ENCODE measurements around the gene HYDIN. TPM values are rescaled to one million over a fixed set of nuclear protein-coding genes. Genes with fewer than 3 reads are reported as not detected.

The HYDIN gene
- total RNA-seq, 2 donors from 2014 or later: 1.5 to 12.5 TPM

- H3K9me3 ChIP-seq: no peaks in the 10 kb centered on the region
- no peaks in the 10 kb centered on the region for H3K27me3 ChIP-seq (replicated peaks; ENCODE audit: insufficient read depth)
- H3K36me3 ChIP-seq: no peaks in the 10 kb centered on the region
- intact Hi-C loops (cut with DNase I): no loop called here
- TF ChIP-seq CTCF (IDR thresholded peaks at IDR 0.05) (no peak), POLR2AphosphoS5 (IDR thresholded peaks at IDR 0.05) (no peak), POLR2A (IDR thresholded peaks at IDR 0.05) (no peak)
- 83% methylated on average over 3 of the region's 3 CpGs for WGBS
- no peak overlapping the region for H3K4me3 ChIP-seq
- no peaks in the 10 kb centered on the region for H3K4me1 ChIP-seq (replicated peaks)
- no peak overlapping the region for H3K27ac ChIP-seq
- no peak for DNase-seq (ENCODE audit: low spot score)
Observed at GRCh38 chr16:71205482-71206131, 24.9 kb downstream of the HYDIN start.

- DNase-seq (ENCODE audit: low spot score): no peak
- Histone ChIP-seq H3K27me3 (replicated peaks; ENCODE audit: insufficient read depth) (no peaks in the 10 kb centered on the region), H3K36me3 (no peaks in the 10 kb centered on the region), H3K4me3 (no peak overlapping the region), H3K4me1 (replicated peaks) (no peaks in the 10 kb centered on the region), H3K9me3 (no peaks in the 10 kb centered on the region), H3K27ac (no peak overlapping the region)
- 86% methylated on average over 2 of the region's 2 CpGs for WGBS
- TF ChIP-seq POLR2AphosphoS5 (IDR thresholded peaks at IDR 0.05) (no peak), CTCF (IDR thresholded peaks at IDR 0.05) (no peak), POLR2A (IDR thresholded peaks at IDR 0.05) (no peak)
- intact Hi-C loops (cut with DNase I): no loop called here
Observed at GRCh38 chr16:71203631-71204030, 26.9 kb downstream of the HYDIN start.

- no peak for TF ChIP-seq POLR2A (IDR thresholded peaks at IDR 0.05)
- no peak for TF ChIP-seq POLR2AphosphoS5 (IDR thresholded peaks at IDR 0.05)
- TF ChIP-seq CTCF (IDR thresholded peaks at IDR 0.05): no peak
- Histone ChIP-seq H3K27me3 (replicated peaks; ENCODE audit: insufficient read depth) (no peaks in the 10 kb centered on the region), H3K9me3 (no peaks in the 10 kb centered on the region), H3K27ac (no peak overlapping the region), H3K4me1 (replicated peaks) (no peaks in the 10 kb centered on the region), H3K4me3 (no peak overlapping the region), H3K36me3 (no peaks in the 10 kb centered on the region)
- DNase-seq (ENCODE audit: low spot score): no peak
- 93% methylated on average over 2 of the region's 2 CpGs for WGBS
- intact Hi-C loops (cut with DNase I): no loop called here
Observed at GRCh38 chr16:71201556-71201955, 29.0 kb downstream of the HYDIN start.

GRCh38 chr16:71201054-71201453, 29.5 kb downstream of the HYDIN start:
- TF ChIP-seq POLR2A (IDR thresholded peaks at IDR 0.05) (no peak), CTCF (IDR thresholded peaks at IDR 0.05) (no peak)
- no peak overlapping the region for H3K27ac ChIP-seq
- no peak overlapping the region for H3K4me3 ChIP-seq
- no peak for DNase-seq (ENCODE audit: low spot score)
- H3K36me3 ChIP-seq: no peaks in the 10 kb centered on the region
- no peaks in the 10 kb centered on the region for H3K4me1 ChIP-seq (replicated peaks)
- H3K9me3 ChIP-seq: no peaks in the 10 kb centered on the region
- intact Hi-C loops (cut with DNase I): no loop called here
- H3K27me3 ChIP-seq (replicated peaks; ENCODE audit: insufficient read depth): no peaks in the 10 kb centered on the region
- WGBS: 94% methylated on average over 1 of the region's 1 CpG

GRCh38 chr16:71198408-71198807, 32.1 kb downstream of the HYDIN start:
- DNase-seq (ENCODE audit: low spot score): no peak
- WGBS: 73% methylated on average over 1 of the region's 1 CpG
- Histone ChIP-seq H3K4me3 (no peak overlapping the region), H3K9me3 (no peaks in the 10 kb centered on the region), H3K36me3 (no peaks in the 10 kb centered on the region), H3K4me1 (replicated peaks) (no peaks in the 10 kb centered on the region), H3K27me3 (replicated peaks; ENCODE audit: insufficient read depth) (no peaks in the 10 kb centered on the region), H3K27ac (no peak overlapping the region)
- TF ChIP-seq POLR2AphosphoS5 (IDR thresholded peaks at IDR 0.05): no peak
- no peak for TF ChIP-seq POLR2A (IDR thresholded peaks at IDR 0.05)
- TF ChIP-seq CTCF (IDR thresholded peaks at IDR 0.05): no peak
- intact Hi-C loops (cut with DNase I): no loop called here
